Stimulated activated CD4-positive, alpha-beta T cell treated with anti-CD3 and anti-CD28 coated beads, Interleukin-1b, Interleukin-23, amount 100 ng/mL, for 1 hour (primary cell): ENCODE measurements around the gene ZNF800.

Experiments used
- DNase-seq, 2 donors: peaks; one replicate each; pipeline ENCODE4 v3.0.0-alpha.2; 2020; ENCODE audit warnings: low read depth in 2 of 2

ZNF800 gene

GRCh38 chr7:127348247-127348631 is 44.3 kb downstream of the ZNF800 start:
- DNase-seq = no peak

DNA sequence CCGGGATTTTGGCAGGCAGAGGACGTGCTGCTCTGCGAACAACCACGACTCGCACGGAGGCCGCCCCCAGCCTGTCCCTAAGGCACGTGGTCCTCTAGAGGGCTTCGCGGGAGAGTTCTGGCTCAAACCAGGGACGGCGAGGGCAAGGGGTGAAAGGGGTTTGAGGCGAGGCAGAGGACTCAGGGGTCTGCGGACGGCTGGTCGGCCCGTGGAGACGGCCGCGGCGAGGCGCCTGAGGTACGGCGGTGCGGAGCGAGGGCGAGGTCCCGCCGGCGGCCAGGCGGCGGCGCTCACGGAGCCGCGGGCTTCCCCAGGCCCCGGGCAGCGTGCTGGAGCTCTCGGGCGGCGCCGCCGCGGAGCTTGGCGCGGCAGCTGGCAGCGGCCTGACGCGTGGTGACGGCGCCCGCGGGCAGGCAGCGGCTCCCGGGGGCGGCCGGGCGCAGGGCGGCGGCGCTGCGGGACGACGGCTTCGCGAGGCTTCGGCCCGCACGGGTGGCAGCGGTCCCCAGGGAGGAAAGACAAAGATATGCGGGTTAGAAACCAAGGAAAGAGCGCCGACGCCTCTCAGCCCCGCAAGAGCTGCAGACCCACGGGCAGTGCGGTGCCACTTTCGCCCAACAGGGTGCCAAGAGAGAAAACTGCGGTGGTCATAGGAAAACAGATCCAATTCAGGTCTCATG is 44.8 kb downstream of the ZNF800 start:
- peak in 1 of 2 donors; percentile 57 for DNase-seq

DNA sequence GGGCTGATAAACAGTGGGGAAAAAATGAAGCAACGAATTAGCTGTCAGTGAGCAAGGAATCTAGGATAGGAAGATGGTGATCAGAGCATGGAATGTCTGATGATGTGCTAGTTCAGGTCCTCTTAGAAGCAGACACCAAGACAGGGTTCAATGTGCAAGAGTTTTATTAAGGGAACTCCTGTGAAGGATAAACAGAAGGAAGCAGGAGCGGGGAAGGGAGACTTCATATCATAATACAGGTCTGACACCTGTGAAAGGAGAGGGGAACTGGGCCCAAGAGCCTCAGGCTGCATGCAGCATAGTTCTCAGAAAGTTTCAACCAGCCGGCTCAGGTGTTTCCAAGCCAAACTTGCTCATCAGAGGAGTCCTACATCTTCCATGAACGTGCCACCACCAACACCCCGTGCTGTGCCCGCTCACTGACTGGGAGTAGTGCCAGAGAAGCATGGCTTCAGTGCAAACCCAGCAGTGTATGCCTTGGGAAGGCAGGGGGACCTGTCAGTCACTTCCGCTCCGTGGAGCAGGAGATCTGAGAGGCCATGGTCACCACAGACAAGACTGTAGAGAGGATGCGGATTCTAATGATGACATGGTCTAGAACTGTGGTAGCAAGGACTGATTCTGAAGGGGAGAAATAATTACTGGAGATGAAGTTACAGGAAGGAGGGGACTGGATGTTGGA is 45.8 kb downstream of the ZNF800 start:
- no peak for DNase-seq

GRCh38 chr7:127342596-127342995 is 49.9 kb downstream of the ZNF800 start:
- DNase-seq = no peak

- no peak for DNase-seq
Observed at GRCh38 chr7:127338122-127338521, 54.4 kb downstream of the ZNF800 start.

DNA sequence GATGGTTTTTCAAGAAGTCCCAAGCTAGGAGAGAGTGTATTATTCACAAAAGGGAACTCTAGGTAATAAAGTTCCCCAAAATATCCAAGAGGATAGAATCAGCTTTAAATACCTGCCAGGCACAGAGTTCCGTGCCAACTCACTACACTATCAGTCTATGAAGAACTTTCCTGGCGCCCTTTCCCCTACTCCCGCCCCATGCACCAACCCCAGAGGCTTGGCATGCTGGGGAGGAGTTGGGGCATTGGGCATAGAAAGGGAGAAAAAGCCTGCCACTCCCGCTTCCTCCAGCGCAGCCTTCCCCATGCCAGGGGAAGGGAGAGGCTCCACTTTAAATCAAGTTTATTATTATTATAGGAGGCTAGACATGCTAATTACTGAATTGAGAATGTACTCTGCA is 54.9 kb downstream of the ZNF800 start:
- no peak for DNase-seq

DNA sequence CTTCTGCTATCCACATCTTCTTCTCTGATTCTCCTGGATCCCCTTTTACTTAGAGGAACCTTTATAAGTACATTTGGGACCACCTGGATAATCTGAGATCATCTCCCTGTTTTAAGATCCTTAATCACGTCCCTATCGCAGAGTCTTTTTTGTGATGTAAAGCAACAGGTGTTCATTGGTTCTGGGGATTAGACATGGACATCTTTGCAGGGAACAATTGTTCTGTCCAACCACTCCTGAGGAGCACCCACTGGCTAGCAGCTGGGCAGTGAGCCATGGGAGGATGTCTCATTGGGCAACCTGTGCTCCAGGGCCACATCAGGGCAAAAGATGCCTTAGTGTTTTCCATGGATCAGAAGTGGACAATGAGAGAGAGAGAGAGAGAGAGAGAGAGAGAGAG is 56.0 kb downstream of the ZNF800 start:
- DNase-seq = no peak

DNA sequence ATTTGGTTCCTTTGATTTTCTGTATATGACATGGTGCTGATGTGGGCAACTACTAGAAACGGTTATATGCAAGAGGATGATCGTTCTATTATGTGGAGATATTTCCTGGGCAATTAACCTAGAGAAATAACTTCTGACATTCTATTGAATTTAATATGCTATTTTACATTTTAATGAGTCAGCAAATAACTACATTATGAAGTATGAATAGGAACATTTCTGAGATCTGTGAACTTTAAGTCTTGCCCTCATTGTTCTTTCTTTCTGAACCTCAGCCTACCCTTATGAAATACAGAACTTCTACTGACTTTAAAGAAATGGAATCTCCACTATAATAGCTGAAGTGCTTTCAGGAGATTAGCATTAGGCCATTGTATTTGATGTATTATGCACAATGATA is 59.6 kb downstream of the ZNF800 start:
- no peak for DNase-seq

DNA sequence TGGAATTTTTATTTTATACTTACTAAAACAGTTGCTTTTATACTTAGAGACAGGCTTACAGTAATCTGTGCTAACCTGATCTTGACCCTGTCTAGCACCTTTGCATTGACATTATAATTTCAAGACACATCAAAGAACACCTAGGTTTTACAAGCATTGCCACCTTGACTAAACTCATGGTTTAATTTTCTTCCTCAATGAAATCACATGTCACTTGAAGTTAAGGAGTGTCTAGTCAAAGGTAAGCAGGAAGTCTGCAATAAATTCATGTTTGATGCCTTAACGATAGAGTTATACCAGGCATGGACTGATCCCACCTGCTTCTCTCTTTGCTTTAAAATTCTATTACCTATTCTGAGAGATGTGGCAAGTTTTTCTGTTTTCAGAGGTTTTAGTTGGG is 62.4 kb downstream of the ZNF800 start:
- DNase-seq = no peak

DNA sequence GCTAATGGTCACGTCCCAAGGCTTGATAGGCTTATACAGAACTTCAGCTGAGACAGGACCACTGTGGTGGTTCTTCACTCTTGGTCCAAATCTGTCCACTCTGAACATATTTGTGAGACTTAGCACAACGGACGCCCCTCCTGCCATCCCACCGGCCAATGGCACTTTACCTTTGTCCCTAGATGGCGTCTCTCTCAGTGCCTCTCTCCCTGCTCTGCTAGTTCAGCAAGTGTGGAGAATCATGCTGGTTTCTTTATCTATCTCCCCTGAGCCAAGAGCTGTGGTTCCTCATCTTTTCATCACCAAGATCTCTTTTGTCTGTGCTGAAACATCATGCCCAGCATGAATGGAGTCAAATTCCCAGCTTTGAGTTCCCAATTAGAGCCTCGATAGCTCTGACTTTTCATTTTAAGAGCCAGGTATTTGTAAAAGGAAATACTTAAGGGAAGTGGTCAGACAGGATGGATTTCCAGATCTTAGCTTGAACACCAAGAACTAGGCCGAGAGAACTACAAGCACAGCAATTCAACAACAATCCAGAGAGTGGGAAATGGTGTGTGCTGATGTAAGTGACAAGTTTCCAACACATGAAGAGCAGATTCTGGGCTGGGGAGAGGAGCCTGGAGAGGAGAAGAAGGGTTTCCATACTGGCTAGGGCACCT is 69.5 kb downstream of the ZNF800 start:
- DNase-seq = no peak

DNA sequence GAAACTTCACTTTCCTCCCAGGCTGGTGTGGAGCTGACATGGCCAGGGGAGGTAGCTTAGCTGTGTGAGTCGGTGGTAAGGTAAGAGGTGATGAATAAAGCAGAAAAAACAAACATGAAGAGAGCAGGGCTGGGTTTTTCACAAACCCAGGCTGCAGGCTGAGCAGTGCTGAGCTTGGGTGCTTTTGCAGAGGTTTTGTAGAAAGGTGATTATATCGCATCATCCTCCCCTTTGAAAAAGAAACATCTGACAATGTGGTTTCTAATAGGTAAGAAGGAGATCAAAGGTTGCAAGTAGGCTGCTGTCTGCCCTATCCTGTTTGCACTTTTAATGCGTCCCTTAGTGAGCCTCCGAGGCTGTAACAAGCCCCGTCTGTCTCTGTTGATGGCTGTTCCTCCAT is 70.2 kb downstream of the ZNF800 start:
- no peak for DNase-seq

GRCh38 chr7:127320974-127321373 is 71.5 kb downstream of the ZNF800 start:
- DNase-seq = no peak
